Measurements from ENCODE around the gene RNF32. TPM values are rescaled to one million over a fixed set of nuclear protein-coding genes. Genes with fewer than 3 reads are reported as not detected.

Gene RNF32
- polyA plus RNA-seq, 3 donors = 0.03 to 0.13 TPM; not detected in 1

DNA sequence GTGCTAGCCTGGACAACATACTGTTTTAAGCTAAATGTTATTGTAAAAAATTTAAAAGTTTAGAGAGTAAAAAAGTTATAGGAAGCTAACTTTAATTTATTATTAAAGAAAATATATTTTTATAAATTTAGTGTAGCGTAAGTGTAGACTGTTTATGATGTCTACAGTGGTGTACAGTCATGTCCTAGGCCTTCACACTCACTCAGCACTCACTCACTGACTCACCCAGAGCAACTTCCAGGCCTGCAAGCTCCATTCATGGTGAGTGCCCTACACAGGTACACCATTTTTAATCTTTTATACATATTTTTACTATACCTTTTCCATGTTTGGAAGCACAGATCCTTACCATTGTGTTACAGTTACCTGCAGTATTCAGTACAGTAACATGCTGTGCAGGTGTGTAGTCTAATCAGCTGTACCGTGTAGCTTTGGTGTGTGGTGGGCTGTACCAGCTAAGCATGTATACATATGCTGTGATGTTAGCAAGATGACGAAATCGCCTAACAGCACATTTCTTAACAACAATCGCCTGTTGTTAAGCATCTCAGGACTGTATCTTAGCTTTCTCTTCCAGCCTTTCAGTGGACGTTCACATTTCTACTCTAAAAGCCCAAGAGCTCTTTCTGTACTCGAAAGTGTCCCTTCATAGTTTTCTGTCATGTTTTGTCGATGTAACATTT, 12.5 kb downstream of the RNF32 start:
- H3K9me3 ChIP-seq (replicated peaks in 1 of 2; ENCODE audit: control insufficient read depth in 1 of 2, insufficient read depth in 1 of 2, low read length in 2 of 2) = no peaks in the 10 kb centered on the region
- no peaks in the 10 kb centered on the region for H4K20me1 ChIP-seq (ENCODE audit: insufficient read depth, low read length)
- no peak overlapping the region for H3K4me3 ChIP-seq (replicated peaks in 1 of 3; ENCODE audit: low read depth in 2 of 3, low read length in 3 of 3)
- no peaks in the 10 kb centered on the region for H3K79me2 ChIP-seq (ENCODE audit: insufficient read depth, low read length)
- H2AFZ ChIP-seq (ENCODE audit: insufficient read depth, low read depth, low read length, poor library complexity, severe bottlenecking) = no peak overlapping the region
- H3K36me3 ChIP-seq (replicated peaks in 1 of 2; ENCODE audit: control insufficient read depth in 1 of 2, insufficient read depth in 2 of 2, low read length in 2 of 2) = no peaks in the 10 kb centered on the region
- intact Hi-C loops (cut with micrococcal nuclease) = no loop called here
- no peaks in the 10 kb centered on the region for H3K9me3 Mint-ChIP-seq
- no peak overlapping the region for H3K27ac Mint-ChIP-seq
- no peak overlapping the region for H3K27ac ChIP-seq (ENCODE audit: low read depth in 1 of 2, low read length in 2 of 2)
- no peak overlapping the region for H3K4me2 ChIP-seq (replicated peaks; ENCODE audit: extremely low read depth, low read length, poor library complexity, severe bottlenecking)
- H3K27me3 Mint-ChIP-seq (ENCODE audit: low read depth in 3 of 3) = peaks cover 5 to 27% (median 10%) of the 10 kb centered on the region in 3 donors
- peaks cover 0 to 3% of the 10 kb centered on the region in 2 donors for H3K27me3 ChIP-seq (ENCODE audit: control insufficient read depth in 2 of 2, insufficient read depth in 2 of 2, low read length in 2 of 2)
- 87% methylated on average over 3 of the region's 8 CpGs for WGBS (ENCODE audit: insufficient coverage)
- H3K9ac ChIP-seq (ENCODE audit: insufficient read depth, low read length, poor library complexity, severe bottlenecking) = no peak overlapping the region
- H3K4me3 Mint-ChIP-seq = no peak overlapping the region
- no peaks in the 10 kb centered on the region for H3K4me1 ChIP-seq (ENCODE audit: control insufficient read depth in 1 of 2, insufficient read depth in 2 of 2, low read length in 2 of 2)
- no peaks in the 10 kb centered on the region for H3K4me1 Mint-ChIP-seq
- no peaks in the 10 kb centered on the region for H3K36me3 Mint-ChIP-seq
- no peak for TF ChIP-seq CTCF (IDR thresholded peaks at IDR 0.05)
- DNase-seq = no peak

DNA sequence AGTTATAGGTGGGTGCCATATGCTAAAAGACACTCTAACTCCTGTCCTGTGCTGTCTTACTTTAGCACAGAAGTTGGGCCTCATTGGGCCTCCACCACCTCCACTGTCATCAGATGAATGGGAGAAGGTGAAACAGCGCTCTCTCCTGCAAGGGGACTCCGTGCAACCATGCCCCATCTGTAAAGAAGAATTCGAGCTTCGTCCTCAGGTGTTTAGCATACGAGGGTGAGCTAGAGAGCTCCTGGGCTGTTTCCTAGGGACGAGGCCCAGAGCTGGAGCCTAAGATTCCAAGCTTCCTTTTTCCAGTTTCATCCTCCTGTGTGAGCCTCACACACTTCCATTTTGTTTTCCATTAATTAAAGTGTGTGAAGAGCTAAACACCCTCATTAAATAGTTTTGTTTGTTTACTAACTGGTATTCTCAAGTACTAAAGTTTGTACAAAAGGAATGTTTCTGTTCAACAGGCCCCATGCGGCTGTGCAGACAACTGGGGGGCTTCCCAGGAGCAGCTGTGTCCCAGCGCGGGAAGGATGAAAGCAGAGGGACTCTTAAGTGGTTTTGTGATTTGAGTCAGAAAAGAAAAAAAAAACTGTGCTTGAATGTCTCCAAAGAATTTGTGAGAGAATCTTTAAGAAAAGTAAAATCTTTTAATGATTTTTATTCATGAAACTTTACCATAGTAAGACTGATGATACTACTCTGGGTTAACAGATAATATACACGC, 14.1 kb downstream of the RNF32 start:
- H3K4me3 ChIP-seq (replicated peaks in 1 of 3; ENCODE audit: low read depth in 2 of 3, low read length in 3 of 3) = no peak overlapping the region
- H3K4me1 Mint-ChIP-seq = no peaks in the 10 kb centered on the region
- H3K36me3 Mint-ChIP-seq = no peaks in the 10 kb centered on the region
- DNase-seq = no peak
- H3K27ac Mint-ChIP-seq = no peak overlapping the region
- H3K9ac ChIP-seq (ENCODE audit: insufficient read depth, low read length, poor library complexity, severe bottlenecking) = no peak overlapping the region
- no peak overlapping the region for H3K27ac ChIP-seq (ENCODE audit: low read depth in 1 of 2, low read length in 2 of 2)
- no peaks in the 10 kb centered on the region for H3K79me2 ChIP-seq (ENCODE audit: insufficient read depth, low read length)
- no peaks in the 10 kb centered on the region for H4K20me1 ChIP-seq (ENCODE audit: insufficient read depth, low read length)
- no peak overlapping the region for H2AFZ ChIP-seq (ENCODE audit: insufficient read depth, low read depth, low read length, poor library complexity, severe bottlenecking)
- H3K4me3 Mint-ChIP-seq = no peak overlapping the region
- peaks cover 2 to 26% (median 10%) of the 10 kb centered on the region in 3 donors for H3K27me3 Mint-ChIP-seq (ENCODE audit: low read depth in 3 of 3)
- H3K9me3 Mint-ChIP-seq = no peaks in the 10 kb centered on the region
- no peak for TF ChIP-seq CTCF (IDR thresholded peaks at IDR 0.05)
- no peak overlapping the region for H3K4me2 ChIP-seq (replicated peaks; ENCODE audit: extremely low read depth, low read length, poor library complexity, severe bottlenecking)
- no peaks in the 10 kb centered on the region for H3K36me3 ChIP-seq (replicated peaks in 1 of 2; ENCODE audit: control insufficient read depth in 1 of 2, insufficient read depth in 2 of 2, low read length in 2 of 2)
- no peaks in the 10 kb centered on the region for H3K27me3 ChIP-seq (ENCODE audit: control insufficient read depth in 2 of 2, insufficient read depth in 2 of 2, low read length in 2 of 2)
- H3K9me3 ChIP-seq (replicated peaks in 1 of 2; ENCODE audit: control insufficient read depth in 1 of 2, insufficient read depth in 1 of 2, low read length in 2 of 2) = no peaks in the 10 kb centered on the region
- H3K4me1 ChIP-seq (ENCODE audit: control insufficient read depth in 1 of 2, insufficient read depth in 2 of 2, low read length in 2 of 2) = no peaks in the 10 kb centered on the region
- WGBS (ENCODE audit: insufficient coverage) = 93% methylated on average over 8 of the region's 10 CpGs
- intact Hi-C loops (cut with micrococcal nuclease) = no loop called here
